AG08396 (cell line): ENCODE measurements around the gene NFAM1.

Experiments used
- DNase-seq: peaks from one replicate; pipeline ENCODE4 v3.0.0; 2012; ENCODE audit warnings: low spot score, mixed read lengths

NFAM1 gene

GRCh38 chr22:42439821-42440674, 7.8 kb upstream of the NFAM1 start:
- peak; percentile 60 for DNase-seq

GRCh38 chr22:42439021-42439567, 6.9 kb upstream of the NFAM1 start:
- DNase-seq, result no peak

- DNase-seq, result no peak
These were observed 6.1 kb upstream of the NFAM1 start for GRCh38 chr22:42438293-42438650.

- DNase-seq, result peak; percentile 71
These were observed 5.5 kb upstream of the NFAM1 start for GRCh38 chr22:42437488-42438292.

- DNase-seq, result no peak
These were observed 4.2 kb upstream of the NFAM1 start for GRCh38 chr22:42436404-42436803.

GRCh38 chr22:42434748-42435425, 2.7 kb upstream of the NFAM1 start:
- DNase-seq, result no peak

- DNase-seq, result no peak
These were observed 1.8 kb upstream of the NFAM1 start for GRCh38 chr22:42433754-42434682.

GRCh38 chr22:42432818-42433217, 615 bp upstream of the NFAM1 start:
- no peak for DNase-seq

GRCh38 chr22:42431401-42432019, 693 bp downstream of the NFAM1 start:
- no peak for DNase-seq

GRCh38 chr22:42430528-42431125, 1.6 kb downstream of the NFAM1 start:
- no peak for DNase-seq

GRCh38 chr22:42428760-42429159, 3.4 kb downstream of the NFAM1 start:
- DNase-seq, result no peak

GRCh38 chr22:42428025-42428424, 4.2 kb downstream of the NFAM1 start:
- DNase-seq, result no peak

GRCh38 chr22:42427167-42427566, 5.0 kb downstream of the NFAM1 start:
- DNase-seq, result no peak

GRCh38 chr22:42425989-42426355, 6.2 kb downstream of the NFAM1 start:
- no peak for DNase-seq

- DNase-seq, result no peak
These were observed 6.7 kb downstream of the NFAM1 start for GRCh38 chr22:42425337-42425988.

GRCh38 chr22:42419243-42419881, 12.8 kb downstream of the NFAM1 start:
- no peak for DNase-seq

- no peak for DNase-seq
These were observed 13.4 kb downstream of the NFAM1 start for GRCh38 chr22:42418811-42419242.

GRCh38 chr22:42417645-42418305, 14.4 kb downstream of the NFAM1 start:
- no peak for DNase-seq
